ENCODE data around the gene NPHP3.
A peak's percentile ranks its signal among the peaks of the same experiment; 100 is the strongest.

DNA sequence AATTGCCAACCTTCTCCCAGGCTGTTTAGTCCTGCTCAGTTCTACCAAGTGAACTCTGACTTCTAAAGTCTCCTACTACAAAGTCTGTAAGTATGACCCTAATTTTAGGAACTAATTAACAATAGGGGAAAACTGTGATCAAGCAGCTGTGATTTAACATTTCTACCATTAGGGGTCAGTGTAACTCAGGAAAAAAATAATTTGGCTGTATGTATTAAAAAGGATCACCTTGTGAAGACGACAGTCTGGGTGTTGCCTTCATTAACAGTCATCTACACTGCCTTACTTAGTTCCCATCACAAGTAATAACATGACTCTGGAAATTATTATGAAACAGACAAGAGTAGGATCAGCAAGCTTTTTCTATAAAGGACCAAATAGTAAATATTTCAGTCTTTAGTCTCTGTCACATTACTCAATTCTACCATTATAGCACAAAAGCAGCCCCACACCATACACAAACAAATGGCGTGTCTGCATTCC is 4.2 kb upstream of the NPHP3 start:
- TF ChIP-seq POLR2AphosphoS5 (IDR thresholded peaks at IDR 0.05): no peak
- TF ChIP-seq, protein P1, sequence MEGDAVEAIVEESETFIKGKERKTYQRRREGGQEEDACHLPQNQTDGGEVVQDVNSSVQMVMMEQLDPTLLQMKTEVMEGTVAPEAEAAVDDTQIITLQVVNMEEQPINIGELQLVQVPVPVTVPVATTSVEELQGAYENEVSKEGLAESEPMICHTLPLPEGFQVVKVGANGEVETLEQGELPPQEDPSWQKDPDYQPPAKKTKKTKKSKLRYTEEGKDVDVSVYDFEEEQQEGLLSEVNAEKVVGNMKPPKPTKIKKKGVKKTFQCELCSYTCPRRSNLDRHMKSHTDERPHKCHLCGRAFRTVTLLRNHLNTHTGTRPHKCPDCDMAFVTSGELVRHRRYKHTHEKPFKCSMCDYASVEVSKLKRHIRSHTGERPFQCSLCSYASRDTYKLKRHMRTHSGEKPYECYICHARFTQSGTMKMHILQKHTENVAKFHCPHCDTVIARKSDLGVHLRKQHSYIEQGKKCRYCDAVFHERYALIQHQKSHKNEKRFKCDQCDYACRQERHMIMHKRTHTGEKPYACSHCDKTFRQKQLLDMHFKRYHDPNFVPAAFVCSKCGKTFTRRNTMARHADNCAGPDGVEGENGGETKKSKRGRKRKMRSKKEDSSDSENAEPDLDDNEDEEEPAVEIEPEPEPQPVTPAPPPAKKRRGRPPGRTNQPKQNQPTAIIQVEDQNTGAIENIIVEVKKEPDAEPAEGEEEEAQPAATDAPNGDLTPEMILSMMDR (IDR thresholded peaks at IDR 0.05): peak; percentile 80 to 90 (median 83)

Measured in esophagus muscularis mucosa (tissue), 3 donors.